Hematopoietic multipotent progenitor cell treated with erythropoietin and hydrocortisone succinate and interleukin-3 and kit ligand, for 4 days (in vitro differentiated cells): Measurements from ENCODE around the gene LIG1.
A peak's percentile ranks its signal among the peaks of the same experiment; 100 is the strongest.

ENCODE experiments used
- DNase-seq: peaks from one replicate; pipeline ENCODE4 v3.0.0-alpha.2; 2015

LIG1 gene

DNA sequence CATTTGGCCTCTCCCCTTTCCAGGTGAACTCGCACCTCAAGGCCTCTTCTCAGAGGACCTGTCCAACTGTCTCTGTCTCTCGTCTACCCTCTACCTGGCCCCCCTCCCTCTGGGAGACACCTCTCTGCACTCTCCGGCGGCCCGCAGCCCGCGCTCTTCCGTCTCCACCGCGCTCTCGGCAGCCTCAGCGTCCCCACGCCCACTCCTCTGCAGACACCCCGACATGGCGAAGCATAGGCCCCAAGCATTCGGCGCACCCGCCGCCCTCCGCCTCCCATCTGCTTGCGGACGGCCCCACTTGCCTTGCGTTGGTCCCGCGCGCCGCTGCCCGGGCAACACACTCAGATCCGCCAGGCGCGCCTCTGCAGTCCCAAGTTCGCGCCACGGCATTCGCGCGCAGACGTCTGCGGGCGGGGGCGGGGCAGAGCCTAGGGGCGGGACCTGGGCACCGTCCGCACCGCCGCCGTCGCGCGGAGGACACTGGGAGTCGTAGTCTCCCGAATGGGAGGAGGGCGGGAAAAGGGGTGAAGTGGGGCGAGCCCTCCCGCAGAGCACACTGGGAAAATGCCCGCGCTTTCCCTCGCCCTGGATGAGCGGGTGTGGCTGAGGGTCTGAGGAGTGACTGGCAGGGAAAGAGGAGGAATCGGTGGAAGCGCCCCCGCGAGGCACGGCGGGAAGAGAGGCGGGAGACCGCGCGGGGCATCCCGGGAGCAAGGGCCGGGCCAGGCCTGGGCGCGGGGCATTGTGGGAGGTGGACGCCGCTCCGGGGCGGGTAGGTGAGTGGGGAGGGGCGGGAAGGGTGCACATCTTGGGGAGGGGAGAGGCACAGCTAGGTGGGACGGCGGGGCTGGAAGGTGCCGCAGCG is at the start of gene LIG1, which contains the start of gene ZSWIM9:
Gene LIG1 (minus strand): TSS at position 406 of the 865 bp plus-strand sequence. CDS start 4,778 bp downstream, outside the sequence.
Gene ZSWIM9 (plus strand): TSS at position 742 of the 865 bp plus-strand sequence. CDS start 1,123 bp downstream, outside the sequence.
- peak; percentile 98 for DNase-seq

DNA sequence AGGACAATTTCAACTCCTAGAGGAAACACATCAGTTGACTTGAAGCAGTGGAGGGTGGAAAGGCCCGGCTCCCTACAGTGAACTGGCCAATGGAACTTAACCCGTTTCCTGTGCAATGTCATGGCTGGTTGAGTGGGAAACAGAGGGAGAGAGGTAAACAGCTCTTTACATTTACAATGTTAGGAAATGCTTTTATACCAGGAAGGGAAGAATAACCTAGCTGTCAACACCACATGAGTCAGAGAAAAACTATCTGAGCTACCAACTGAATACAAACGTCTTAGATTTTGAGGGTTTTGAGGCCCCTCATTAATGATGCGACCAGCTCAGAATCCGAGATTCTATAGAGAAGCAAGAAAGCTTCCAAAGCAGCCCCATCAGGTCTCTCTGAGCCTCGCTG is 48.9 kb upstream of the LIG1 start:
- DNase-seq = no peak

- no peak for DNase-seq
Measured at GRCh38 chr19:48216933-48217332, 46.8 kb upstream of the LIG1 start.

- no peak for DNase-seq
Measured at GRCh38 chr19:48213959-48214358, 43.8 kb upstream of the LIG1 start.

DNA sequence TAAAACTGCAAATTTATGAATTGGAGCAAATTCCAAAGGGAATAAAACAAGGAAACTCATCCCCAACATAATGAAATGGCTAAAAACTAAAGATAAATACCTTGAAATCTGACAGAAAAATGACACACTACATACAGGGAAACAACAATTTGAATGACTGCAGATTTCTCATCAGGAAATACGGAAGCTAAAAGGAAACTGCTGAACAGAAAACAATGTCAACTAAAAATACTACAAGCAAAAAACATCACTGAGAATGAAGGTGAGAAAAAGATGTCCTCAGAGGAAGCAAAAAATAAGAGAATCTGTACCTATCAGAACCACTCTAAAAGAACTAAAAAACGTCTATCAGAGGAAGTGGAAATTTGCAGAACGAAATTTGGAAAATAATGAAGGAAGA is 39.9 kb upstream of the LIG1 start:
- DNase-seq = no peak

- peak; percentile 83 for DNase-seq
Measured at GRCh38 chr19:48206397-48207093, 36.4 kb upstream of the LIG1 start.

DNA sequence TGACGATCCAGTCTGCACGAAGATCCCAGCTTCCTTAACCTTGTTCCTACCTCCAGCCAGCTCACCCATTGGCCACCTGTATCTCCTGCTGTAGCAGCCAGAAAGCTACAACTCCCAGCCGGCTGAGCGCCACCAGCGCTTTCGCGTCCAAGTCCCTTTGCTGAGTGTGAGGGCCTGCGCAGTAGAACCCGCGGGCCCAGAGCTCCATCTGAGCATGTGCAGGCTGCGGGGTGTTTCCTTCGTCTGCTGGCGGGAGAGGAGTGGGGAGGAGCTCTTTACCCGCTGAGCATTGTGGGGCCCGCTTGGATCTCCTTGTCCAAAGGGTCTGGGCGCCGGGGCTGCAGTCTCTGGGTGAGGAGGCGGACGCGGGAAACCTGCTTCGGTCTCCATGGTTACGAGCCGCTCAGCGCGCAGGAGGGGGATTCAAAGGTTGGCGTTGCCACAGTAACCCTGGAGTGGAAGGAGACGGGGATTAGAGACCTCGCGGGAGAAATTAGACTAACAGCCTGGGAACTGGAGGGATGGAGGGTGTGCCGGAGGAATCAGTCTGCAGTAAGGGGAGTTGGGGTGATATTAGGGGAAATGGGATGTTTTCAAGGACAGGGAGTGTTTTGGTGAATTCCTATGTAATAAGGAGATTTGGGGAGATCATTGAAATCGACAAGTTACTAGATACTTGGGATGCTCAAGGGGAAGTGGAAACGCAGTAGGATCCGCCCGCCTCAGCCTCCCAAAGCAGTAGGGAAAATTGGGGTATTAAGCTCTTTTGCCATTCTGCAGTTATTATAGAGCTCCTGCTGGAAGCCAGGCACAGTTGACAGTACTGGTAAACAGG is 33.9 kb upstream of the LIG1 start:
- DNase-seq = peak; percentile 99

- peak; percentile 64 for DNase-seq
Measured at GRCh38 chr19:48203222-48203793, 33.2 kb upstream of the LIG1 start.

GRCh38 chr19:48196933-48197665 is 27.0 kb upstream of the LIG1 start:
- DNase-seq = no peak

- DNase-seq = no peak
Measured at GRCh38 chr19:48196321-48196763, 26.2 kb upstream of the LIG1 start.

- no peak for DNase-seq
Measured at GRCh38 chr19:48194844-48195830, 25.0 kb upstream of the LIG1 start.

- DNase-seq = peak; percentile 49
Measured at GRCh38 chr19:48194041-48194843, 24.1 kb upstream of the LIG1 start.

- DNase-seq = no peak
Measured at GRCh38 chr19:48192750-48193149, 22.6 kb upstream of the LIG1 start.

DNA sequence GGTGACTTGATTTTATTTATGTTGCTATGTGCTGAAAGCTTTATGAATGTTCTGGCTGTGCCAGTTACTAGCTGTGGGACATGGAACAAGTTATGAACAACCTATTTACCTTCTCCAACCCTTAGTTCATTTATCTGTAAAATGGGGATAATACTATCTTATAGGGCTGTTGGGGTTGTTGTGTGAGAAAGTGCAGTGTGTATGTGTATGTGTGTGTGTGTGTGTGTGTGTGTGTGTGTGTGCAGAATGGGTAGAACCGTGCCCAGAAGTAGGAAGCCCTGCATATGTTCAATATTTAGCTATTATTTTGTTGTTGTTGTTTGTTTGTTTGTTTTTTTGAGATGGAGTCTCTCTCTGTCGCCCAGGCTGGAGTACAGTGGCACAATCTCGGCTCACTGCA is 20.7 kb upstream of the LIG1 start:
- DNase-seq = no peak

DNA sequence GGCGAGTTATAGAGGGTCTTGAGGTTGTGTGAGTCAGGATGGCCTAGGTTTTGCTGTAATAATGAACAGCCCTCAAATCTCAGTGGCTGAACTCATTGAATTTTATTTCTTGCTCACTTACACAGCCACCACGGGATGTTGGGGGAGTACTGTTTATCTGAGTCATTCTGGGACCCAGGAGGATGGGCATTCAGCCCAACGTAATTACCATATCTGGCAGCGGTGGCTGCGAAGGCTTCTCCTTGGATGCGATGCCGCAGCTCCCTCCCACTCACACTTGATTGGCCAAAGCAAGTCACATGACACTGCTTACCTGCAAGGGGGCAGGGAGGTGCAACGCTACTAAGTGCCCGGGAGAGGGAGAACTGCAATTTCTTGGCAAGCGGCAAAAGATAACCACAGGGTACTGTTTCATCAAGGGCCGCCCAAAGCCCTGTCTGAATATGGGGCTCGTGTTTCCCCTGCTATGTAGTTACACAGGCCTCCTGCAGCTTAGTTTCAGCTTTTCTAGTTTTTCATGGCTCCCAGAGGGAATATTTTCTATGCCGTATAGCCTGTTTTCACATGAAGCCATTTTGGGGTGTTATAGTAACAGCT is 20.2 kb upstream of the LIG1 start:
- peak; percentile 20 for DNase-seq

GRCh38 chr19:48186541-48186991 is 16.4 kb upstream of the LIG1 start:
- no peak for DNase-seq

GRCh38 chr19:48186015-48186414 is 15.9 kb upstream of the LIG1 start:
- no peak for DNase-seq

- peak; percentile 30 for DNase-seq
Measured at GRCh38 chr19:48183356-48183755, 13.2 kb upstream of the LIG1 start.

- no peak for DNase-seq
Measured at GRCh38 chr19:48182434-48182833, 12.3 kb upstream of the LIG1 start.
